ENCODE measurements around the gene FARP1. TPM values are rescaled to one million over a fixed set of nuclear protein-coding genes. Genes with fewer than 3 reads are reported as not detected.

FARP1 gene
- total and polyA plus RNA-seq, 10 of the 15 experiments (the other 5 are each of a cell fraction or from before 2014, with no cell fraction given): 0.17 to 6.9 (median 0.68) TPM

DNA sequence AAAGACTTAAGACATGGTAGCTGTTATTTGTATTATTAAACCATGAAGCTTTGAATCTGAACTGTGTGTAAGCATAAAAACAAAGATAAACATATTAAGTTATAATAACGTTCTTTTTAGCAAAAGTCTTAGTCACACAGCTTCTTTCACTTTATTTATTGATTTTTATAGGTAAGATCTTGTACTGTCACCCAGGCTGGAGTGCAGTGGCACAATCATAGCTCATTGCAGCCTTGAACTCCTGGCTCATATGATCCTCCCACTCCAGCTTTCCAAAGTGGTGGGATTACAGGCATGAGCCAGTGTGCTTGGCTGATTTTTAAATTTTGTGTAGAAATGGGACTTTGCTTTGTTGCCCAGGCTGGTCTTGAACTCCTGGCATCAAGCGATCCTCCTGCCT, 13.4 kb downstream of the FARP1 start:
- H3K9me3 ChIP-seq (replicated peaks; ENCODE audit: control insufficient read depth, insufficient read depth, low read length): no peaks in the 10 kb centered on the region
- no peak for ATAC-seq
- DNase-seq (ENCODE audit: low read depth, low spot score): no peak
- FAIRE-seq: no peak
- no peak overlapping the region for H3K27ac ChIP-seq (ENCODE audit: control insufficient read depth, insufficient read depth)
- ChIA-PET RAD21 (ENCODE audit: unreplicated experiment) (interaction anchor here (1.2 kb wide), 1 partner anchor 46 kb away, joined by 3 read pairs; no protein-coding TSS in a partner anchor), SMC1A (ENCODE audit: uncharacterized antibody, unreplicated experiment) (interaction anchor here (1.0 to 1.5 kb wide), 3 partner anchors 9 to 46 kb away, joined by 3 to 4 read pairs (median 4); no protein-coding TSS in a partner anchor), CTCF (no interaction called here), POLR2A (interaction anchor here (0.6 to 0.8 kb wide), 2 partner anchors 10 to 24 kb away, joined by 3 to 4 read pairs; no protein-coding TSS in a partner anchor)
- H3K4me2 ChIP-seq (ENCODE audit: control insufficient read depth, insufficient read depth): no peak overlapping the region
- no peak overlapping the region for H3K4me3 ChIP-seq
- H4K20me1 ChIP-seq (ENCODE audit: control insufficient read depth, insufficient read depth): no peaks in the 10 kb centered on the region
- WGBS (ENCODE audit: insufficient coverage, insufficient replicate concordance, low lambda C conversion rate, missing lambda C conversion rate): 50% methylated on average over 2 of the region's 2 CpGs
- H3K36me3 ChIP-seq (ENCODE audit: control insufficient read depth in 2 of 2, insufficient read depth in 2 of 2, low read length in 1 of 2): no peaks in the 10 kb centered on the region
- no peak overlapping the region for H2AFZ ChIP-seq (ENCODE audit: control insufficient read depth, low read depth, low read length)
- in situ Hi-C loops (cut with MboI) (no loop called here), intact Hi-C loops (cut with micrococcal nuclease; ENCODE audit: unreplicated experiment) (no loop called here)
- BruUV-seq (replicated peaks): no TSS peak
- H3K79me2 ChIP-seq (ENCODE audit: control insufficient read depth, insufficient read depth, low read length): no peaks in the 10 kb centered on the region
- no peak overlapping the region for H3K9ac ChIP-seq (ENCODE audit: control insufficient read depth, insufficient read depth, low read length)
- no peaks in the 10 kb centered on the region for H3K4me1 ChIP-seq (ENCODE audit: control insufficient read depth, insufficient read depth, low read length)
- H3K27me3 ChIP-seq (replicated peaks in 1 of 2; ENCODE audit: control insufficient read depth in 2 of 2, insufficient read depth in 2 of 2, low read length in 1 of 2): no peaks in the 10 kb centered on the region
- TF ChIP-seq TCF7 (IDR thresholded peaks at IDR 0.05; ENCODE audit: borderline replicate concordance) (no peak), DPF2 (IDR thresholded peaks at IDR 0.05) (no peak)
- TF ChIP-seq, protein P1, sequence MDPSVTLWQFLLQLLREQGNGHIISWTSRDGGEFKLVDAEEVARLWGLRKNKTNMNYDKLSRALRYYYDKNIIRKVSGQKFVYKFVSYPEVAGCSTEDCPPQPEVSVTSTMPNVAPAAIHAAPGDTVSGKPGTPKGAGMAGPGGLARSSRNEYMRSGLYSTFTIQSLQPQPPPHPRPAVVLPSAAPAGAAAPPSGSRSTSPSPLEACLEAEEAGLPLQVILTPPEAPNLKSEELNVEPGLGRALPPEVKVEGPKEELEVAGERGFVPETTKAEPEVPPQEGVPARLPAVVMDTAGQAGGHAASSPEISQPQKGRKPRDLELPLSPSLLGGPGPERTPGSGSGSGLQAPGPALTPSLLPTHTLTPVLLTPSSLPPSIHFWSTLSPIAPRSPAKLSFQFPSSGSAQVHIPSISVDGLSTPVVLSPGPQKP (IDR thresholded peaks at IDR 0.05; ENCODE audit: low read depth, low read length): no peak
- TF ChIP-seq, protein P2, sequence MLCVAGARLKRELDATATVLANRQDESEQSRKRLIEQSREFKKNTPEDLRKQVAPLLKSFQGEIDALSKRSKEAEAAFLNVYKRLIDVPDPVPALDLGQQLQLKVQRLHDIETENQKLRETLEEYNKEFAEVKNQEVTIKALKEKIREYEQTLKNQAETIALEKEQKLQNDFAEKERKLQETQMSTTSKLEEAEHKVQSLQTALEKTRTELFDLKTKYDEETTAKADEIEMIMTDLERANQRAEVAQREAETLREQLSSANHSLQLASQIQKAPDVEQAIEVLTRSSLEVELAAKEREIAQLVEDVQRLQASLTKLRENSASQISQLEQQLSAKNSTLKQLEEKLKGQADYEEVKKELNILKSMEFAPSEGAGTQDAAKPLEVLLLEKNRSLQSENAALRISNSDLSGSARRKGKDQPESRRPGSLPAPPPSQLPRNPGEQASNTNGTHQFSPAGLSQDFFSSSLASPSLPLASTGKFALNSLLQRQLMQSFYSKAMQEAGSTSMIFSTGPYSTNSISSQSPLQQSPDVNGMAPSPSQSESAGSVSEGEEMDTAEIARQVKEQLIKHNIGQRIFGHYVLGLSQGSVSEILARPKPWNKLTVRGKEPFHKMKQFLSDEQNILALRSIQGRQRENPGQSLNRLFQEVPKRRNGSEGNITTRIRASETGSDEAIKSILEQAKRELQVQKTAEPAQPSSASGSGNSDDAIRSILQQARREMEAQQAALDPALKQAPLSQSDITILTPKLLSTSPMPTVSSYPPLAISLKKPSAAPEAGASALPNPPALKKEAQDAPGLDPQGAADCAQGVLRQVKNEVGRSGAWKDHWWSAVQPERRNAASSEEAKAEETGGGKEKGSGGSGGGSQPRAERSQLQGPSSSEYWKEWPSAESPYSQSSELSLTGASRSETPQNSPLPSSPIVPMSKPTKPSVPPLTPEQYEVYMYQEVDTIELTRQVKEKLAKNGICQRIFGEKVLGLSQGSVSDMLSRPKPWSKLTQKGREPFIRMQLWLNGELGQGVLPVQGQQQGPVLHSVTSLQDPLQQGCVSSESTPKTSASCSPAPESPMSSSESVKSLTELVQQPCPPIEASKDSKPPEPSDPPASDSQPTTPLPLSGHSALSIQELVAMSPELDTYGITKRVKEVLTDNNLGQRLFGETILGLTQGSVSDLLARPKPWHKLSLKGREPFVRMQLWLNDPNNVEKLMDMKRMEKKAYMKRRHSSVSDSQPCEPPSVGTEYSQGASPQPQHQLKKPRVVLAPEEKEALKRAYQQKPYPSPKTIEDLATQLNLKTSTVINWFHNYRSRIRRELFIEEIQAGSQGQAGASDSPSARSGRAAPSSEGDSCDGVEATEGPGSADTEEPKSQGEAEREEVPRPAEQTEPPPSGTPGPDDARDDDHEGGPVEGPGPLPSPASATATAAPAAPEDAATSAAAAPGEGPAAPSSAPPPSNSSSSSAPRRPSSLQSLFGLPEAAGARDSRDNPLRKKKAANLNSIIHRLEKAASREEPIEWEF (IDR thresholded peaks at IDR 0.05; ENCODE audit: insufficient replicate concordance, low read depth, low read length): no peak
